NCI-H2171 (cell line): ENCODE measurements around the gene PLCB3.
A peak's percentile ranks its signal among the peaks of the same experiment; 100 is the strongest.

ENCODE experiments used
- DNase-seq: peaks from one replicate; lab custom pipeline; 2025; lab: John Stamatoyannopoulos, UW

Gene PLCB3

DNA sequence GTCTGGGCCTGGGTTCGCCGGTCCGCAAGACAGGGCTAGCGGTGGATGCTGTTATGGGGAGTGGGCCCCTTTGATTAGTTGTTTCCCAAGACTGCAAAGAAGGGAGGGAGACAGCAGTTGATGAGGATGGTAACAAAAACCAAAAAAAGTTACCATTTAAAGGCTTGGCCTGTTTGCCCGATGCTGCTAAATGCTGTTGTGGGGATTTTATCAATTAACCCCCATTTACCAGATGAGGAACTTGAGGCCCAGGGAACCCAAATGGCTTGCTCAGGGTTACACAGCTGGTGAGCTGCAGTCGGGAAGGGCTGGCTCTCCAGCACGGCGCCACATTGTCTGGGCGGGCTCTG is 28.7 kb upstream of the PLCB3 start:
- no peak for DNase-seq

DNA sequence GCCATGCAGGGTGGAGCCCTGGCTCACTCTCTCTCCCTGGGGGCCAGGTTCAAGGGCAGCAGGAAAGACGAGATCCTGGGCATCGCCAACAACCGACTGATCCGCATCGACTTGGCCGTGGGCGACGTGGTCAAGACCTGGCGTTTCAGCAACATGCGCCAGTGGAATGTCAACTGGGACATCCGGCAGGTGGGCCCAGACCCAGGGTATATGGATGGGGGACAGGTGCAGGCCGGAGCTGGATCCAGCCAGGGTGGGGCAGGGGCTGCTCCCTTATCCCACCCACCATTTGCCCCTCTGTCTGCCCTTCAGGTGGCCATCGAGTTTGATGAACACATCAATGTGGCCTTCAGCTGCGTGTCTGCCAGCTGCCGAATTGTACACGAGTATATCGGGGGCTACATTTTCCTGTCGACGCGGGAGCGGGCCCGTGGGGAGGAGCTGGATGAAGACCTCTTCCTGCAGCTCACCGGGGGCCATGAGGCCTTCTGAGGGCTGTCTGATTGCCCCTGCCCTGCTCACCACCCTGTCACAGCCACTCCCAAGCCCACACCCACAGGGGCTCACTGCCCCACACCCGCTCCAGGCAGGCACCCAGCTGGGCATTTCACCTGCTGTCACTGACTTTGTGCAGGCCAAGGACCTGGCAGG is 28.2 kb upstream of the PLCB3 start:
- DNase-seq: no peak

DNA sequence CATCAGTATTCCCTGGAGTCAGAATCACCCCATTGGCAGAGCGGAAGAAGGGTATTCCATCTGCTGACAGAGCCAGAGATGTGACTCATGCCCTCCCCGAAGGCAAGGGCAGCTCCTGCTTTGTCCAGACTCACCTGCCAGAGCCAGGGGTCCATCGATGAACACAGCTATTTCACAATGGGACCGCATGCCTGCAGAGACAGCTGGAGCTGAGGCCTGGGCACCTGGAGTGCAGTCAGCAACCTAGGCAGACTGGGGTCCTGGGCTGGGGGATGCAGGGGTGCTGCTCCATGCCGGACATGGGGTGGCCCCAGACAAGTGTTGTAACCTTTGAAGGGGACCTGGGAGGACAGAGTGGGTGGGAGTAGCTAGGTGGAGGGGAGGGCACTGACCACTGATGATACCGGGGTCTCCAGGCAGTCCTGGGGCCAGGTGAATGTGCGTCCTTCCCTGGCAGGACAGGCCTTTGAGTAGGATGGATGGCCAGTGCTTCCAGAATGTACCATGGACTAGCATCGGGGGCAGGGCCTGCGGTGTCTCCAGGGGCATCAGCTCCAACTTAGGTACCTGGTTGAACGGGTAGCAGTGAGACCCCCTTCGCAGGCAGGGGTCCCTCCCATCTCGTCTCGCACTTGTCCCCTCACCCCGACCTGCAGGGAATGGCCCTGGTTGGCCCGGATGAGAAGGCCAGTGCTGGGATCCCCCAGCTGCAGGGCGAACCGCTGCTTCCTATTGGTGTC is 27.0 kb upstream of the PLCB3 start:
- no peak for DNase-seq

DNA sequence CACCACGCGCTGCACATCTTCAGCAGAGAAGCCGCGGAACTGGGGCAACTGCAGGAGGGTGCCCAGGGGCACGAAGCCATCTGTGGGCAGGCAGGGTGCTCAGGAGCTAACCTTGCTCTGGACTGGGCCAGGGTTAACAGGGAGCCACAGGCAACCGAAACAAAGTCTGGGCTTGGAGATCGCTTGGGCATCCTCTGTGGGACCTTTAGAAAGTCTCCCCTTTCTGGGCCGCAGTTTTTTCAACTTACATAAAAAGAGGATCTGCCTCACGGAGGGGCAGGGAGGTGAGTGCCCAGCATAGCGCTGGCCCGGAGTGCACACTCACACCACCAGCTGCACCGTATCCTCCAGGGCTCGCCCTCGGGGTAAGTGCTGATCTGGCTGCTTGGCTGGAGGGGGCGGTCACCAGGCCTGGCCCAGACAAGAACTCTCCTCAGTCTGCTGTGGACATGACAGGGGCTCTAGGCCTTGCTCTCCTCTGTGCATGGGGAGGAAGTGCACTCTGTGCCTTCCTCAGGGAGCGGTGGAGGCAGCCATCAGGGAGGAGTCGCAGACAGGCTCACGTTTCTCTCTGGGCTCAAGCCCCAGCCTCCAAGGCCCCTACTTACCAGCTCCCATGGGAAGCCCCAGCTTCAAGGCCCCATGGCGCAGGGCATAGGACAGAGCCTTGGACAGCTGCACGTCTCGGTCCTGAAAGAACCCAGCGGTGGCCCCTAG is 26.3 kb upstream of the PLCB3 start:
- DNase-seq: no peak

DNA sequence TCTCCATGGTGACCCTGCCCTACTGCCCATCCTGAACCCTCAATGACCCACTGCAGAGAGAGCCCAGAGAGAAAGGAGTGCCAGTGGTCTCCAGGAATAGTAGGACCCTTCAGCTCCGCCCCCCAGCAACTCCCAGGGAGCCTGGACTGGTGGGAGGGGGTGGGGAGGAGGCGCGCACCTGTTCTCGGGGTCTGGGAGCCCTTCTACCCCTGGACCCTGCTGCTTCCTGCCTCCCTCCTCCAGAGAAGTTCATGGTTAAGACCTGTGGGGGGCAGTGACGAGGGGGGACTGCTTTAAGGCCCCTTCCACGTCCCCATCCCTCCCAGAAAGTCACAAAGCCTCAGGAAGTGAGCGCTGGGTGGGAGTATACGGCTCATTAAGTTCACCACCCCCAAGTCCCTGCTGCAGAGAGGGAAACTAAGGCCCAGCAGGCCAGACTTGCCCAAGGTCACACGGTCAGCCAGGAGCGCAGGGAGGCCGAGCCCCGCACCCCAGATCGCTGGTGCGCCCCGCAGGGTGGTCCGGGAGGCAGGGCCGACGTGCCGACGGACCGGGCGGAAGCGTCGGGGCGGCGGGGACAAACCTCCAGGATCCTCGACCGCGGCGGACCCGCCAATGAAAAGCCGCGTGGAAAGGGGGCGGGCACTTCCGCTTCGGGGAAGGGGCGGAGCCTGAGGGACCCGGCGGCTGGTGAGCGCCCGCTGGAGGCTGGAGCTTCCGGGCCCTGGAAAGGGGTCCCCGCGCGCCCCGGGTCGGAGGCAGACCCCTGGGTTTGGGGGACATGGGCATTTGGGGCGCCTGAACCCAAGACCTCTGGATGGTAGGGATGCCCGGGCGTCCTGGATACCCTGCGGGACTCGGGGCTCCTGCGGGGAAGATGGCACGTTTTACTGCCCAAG is 25.5 kb upstream of the PLCB3 start, which contains the start of the genes NUDT22 and TRPT1:
TSS of gene NUDT22 (plus strand) at position 667 of the 899 bp plus-strand sequence. CDS start 379 bp downstream, outside the sequence.
TSS of gene TRPT1 (minus strand) at position 579 of the 899 bp plus-strand sequence. CDS start at position 253, 326 bp downstream.
- DNase-seq: peak; percentile 90

DNA sequence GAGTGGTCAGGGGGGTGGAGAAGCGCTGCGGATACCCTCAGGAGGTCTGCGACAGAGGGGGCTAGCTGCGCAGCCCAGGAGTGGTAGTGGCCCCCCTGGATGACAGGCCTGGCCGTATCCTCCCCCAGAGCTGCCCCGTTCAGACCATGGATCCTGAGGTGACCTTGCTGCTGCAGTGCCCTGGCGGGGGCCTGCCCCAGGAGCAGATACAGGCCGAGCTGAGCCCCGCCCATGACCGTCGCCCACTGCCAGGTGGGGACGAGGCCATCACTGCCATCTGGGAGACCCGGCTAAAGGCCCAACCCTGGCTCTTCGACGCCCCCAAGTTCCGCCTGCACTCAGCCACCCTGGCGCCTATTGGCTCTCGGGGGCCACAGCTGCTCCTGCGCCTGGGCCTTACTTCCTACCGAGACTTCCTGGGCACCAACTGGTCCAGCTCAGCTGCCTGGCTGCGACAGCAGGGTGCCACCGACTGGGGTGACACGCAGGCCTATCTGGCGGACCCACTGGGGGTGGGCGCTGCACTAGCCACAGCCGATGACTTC is 24.8 kb upstream of the PLCB3 start:
- DNase-seq: no peak

DNA sequence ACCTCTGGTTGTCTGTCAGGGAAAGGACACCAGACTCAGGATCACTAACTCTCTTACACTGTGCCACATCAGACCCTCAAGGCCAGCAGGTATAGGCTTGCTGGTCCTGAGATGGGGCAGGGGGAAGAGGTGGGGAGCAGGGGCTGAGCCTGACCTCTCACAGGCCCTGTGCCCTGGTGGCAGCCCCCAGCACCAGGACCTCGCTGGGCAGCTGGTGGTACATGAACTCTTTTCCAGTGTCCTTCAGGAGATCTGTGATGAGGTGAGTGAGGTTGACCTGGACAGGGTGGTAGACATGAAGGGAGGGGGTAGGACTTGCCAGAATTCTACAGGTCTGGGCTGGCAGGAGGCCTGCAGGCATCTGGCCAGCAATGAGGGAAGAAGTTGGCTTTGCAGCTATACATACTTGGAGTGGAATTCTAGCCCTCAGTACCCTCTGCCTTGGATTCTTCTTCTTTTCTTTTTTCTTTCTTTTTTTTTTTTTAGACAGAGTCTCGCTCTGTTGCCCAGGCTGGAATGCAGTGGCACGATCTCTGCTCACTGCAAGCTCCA is 23.8 kb upstream of the PLCB3 start:
- DNase-seq: no peak

DNA sequence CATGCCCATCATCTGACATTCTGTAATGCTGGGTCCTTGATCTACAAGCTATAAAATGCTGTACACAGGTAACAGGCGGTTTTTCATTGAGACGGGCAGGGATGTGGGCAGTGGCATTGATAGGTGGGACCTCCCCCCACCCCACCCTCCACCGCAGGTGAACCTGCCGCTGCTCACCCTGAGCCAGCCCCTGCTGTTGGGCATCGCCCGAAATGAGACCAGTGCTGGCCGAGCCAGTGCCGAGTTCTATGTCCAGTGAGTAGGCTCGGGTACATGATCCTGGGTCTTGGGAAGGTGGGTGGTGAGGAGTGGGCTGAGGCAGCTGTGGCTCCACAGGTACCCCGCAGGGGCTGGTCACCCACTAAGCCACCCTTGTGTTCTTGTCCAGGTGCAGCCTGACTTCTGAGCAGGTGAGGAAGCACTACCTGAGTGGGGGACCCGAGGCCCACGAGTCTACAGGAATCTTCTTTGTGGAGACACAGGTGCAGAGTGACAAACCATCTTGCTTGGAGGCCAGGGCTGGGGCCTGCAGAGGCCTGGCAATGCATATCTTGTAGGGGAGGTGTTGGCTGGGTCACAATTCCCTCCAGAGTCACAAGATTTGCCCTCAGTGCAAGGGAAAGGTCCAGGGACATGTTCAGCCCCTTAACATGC is 22.1 kb upstream of the PLCB3 start:
- DNase-seq: no peak

DNA sequence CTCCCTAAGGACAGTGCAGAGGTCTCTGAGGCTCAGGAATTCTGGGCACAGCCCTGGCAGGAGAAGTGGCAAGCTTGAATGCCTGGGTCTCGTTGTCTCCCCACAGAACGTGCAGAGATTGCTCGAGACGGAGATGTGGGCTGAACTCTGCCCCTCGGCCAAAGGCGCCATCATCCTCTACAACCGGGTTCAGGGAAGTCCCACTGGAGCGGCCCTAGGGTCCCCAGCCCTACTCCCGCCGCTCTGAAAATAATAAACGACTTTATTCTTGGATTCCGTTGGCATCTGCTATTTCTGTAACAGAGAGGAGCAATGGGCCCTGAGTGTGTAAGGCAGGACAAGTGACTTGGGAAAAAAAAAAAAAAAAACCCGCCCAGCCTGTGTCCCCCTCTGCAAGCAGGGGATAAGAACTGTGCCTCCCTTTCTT is 21.6 kb upstream of the PLCB3 start:
- DNase-seq: no peak

DNA sequence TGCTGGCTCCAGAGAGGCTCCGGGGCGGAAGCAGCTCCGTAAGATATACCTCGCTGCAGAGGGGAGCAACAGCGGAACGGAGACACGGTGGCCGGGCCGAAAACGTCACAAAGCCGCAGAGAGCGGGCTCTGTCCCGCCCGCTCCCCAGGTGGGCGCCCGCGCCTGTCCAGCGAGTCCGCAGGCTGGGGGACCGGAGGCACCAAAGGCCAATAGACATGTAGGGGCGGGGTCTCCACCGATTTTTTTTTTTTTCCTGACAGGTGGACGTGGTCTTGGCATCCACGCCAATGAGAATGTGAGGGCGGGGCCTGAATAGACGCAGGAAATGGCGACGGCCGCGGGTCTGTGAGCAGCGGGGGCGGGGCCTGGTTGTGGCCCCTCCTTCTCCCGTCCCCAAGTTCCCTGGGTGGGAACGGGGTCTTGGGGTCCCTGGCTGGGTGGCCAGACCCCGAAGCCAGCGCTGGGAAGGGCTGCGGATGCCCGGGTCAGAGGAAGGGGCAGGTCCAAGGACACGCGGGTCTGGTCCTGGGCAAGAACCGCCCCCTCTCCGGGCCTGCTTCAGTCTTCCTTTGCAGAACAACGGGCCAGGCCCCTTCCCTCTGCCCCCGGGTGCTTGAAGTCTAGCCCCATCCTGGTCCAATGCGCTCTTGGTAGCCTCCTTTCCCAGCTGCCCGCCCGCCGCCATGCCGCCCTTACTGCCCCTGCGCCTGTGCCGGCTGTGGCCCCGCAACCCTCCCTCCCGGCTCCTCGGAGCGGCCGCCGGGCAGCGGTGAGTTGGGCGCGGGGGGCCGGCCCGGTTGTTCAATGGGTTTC is 21.0 kb upstream of the PLCB3 start, which contains the start of gene DNAJC4:
TSS of gene DNAJC4 (plus strand) at position 378 of the 814 bp plus-strand sequence. CDS start at position 685, 307 bp downstream.
- DNase-seq: peak; percentile 97

DNA sequence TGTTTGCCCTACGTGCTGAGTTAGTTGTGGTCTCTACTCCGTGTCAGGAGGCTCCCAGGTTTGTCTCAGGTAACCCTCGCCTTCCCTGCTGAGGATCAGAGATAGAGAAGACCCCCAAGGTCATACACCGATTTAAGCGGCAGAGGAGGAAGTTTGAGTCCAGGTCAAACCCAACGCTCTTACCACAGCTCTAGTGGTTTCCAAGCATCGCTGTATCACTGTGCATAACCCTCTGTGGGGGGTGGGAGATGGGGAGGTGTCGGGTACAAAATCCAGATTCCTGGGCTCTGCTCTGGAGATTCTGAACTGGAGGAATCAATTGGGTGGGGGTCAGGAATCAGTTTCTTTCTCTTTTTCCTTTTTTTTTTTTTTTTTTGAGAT is 20.4 kb upstream of the PLCB3 start:
- no peak for DNase-seq

DNA sequence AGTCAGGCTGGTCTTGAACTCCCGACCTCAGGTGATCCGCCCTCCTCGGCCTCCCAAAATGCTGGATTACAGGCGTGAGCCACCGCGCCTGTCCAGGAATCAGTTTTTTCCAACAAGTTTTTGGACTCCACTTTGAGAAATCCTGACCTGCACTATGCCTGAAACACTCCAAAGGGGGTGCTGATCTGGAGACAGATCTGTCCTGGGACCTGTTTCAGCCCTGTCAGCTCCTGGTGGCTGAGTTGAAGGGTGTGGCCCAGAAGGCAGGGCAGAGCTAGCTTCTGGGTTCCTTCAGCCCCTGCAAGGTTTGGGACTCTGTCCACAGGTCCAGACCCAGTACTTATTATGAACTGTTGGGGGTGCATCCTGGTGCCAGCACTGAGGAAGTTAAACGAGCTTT is 19.8 kb upstream of the PLCB3 start:
- no peak for DNase-seq

DNA sequence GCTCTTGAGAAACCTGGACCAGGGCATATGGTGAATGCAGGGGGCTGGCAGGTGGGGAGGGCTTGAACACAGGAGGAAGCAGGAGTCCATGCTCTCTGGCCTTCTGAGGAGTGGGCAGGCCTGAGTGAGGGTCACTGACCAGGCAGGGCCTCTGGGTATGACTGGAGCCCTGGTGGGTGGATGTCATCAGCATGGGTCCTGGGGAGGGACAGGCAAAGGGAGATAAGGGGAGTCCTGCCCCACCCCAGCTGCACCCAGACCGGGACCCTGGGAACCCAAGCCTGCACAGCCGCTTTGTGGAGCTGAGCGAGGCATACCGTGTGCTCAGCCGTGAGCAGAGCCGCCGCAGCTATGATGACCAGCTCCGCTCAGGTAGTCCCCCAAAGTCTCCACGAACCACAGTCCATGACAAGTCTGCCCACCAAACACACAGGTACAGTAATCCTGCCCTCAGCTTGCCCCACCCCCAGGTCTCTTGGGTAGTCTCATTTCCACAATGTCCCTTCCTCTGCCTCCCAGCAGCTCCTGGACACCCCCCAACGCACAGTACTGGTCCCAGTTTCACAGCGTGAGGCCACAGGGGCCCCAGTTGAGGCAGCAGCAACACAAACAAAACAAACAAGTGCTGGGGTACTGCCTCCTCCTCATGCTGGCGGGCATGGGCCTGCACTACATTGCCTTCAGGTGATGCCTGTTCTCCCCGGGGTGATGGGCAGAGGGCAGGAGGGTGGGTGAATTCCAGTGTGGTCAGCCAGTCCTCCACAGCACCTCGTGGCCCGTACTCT is 19.0 kb upstream of the PLCB3 start:
- DNase-seq: no peak

DNA sequence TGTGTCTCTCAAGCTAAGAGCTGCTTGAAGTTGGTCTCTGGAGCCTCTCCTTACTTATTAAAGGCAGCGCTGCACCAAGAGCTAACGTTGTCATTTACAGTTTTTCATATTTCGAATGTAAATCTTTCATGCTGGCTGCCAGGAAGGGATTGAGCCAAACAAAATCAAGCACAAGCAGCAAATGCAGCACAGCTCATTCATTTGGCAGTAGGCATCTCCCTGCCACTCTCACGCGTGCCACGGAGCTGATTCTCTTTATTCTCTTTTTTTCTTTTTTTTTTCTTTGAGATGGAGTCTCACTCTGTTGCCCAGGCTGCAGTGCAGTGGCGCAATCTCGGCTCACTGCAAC is 18.4 kb upstream of the PLCB3 start:
- no peak for DNase-seq

DNA sequence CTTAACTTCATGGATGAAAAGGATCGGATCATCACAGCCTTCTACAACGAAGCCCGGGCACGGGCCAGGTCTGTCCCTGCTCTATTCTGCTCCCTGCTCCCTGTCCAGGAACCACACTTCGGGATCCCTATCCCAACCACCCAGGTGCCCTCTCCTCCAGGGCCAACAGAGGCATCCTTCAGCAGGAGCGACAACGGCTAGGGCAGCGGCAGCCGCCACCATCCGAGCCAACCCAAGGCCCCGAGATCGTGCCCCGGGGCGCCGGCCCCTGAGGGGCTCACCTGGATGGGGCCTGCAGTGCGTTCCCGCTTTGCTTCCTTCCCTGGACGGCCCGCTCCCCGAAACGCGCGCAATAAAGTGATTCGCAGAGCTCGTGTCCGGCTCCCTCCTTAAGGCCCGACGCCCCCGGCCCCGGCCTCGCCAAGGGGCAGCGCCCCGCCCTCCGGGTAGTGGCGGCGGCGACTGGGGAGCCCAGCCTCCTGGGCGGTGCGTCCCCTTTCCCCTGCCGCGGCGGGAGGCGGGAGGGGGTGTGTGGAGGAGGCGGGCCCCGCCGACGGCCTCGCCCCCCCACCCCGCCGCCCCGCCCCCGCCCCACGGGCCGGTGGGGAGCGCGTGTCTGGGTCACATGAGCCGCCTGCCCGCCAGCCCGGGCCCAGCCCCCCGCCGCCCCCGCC is 17.3 kb upstream of the PLCB3 start, which contains the start of gene VEGFB:
TSS of gene VEGFB (plus strand) at position 672 of the 674 bp plus-strand sequence. CDS start 250 bp downstream, outside the sequence.
- peak; percentile 59 for DNase-seq

DNA sequence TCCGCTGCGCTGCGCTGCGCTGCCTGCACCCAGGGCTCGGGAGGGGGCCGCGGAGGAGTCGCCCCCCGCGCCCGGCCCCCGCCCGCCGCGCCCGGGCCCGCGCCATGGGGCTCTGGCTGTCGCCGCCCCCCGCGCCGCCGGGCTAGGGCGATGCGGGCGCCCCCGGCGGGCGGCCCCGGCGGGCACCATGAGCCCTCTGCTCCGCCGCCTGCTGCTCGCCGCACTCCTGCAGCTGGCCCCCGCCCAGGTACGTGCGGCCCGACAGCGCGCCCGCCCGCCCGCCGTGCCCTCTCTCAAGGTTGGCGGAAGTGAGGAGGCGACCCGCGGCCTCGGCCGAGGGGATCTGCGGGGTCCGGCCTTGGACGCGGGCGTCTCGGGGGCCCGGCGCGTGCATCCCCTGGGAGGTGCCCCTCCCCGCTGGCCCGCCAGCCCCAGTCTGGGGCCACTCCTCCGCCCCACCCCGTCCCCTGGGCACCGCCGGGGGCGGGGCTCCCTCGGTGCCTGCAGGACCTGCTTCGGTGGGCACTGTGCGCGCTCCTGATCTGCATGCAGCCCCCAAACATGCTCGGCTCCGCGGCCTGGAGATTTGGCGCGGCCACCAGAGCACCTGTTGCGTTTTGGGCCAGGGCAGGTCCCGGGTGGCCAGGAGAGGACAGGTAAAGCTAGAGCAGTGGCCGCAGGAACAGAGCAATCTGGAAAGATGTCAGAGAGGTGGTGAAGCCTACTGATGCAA is 16.5 kb upstream of the PLCB3 start:
- peak; percentile 43 for DNase-seq

DNA sequence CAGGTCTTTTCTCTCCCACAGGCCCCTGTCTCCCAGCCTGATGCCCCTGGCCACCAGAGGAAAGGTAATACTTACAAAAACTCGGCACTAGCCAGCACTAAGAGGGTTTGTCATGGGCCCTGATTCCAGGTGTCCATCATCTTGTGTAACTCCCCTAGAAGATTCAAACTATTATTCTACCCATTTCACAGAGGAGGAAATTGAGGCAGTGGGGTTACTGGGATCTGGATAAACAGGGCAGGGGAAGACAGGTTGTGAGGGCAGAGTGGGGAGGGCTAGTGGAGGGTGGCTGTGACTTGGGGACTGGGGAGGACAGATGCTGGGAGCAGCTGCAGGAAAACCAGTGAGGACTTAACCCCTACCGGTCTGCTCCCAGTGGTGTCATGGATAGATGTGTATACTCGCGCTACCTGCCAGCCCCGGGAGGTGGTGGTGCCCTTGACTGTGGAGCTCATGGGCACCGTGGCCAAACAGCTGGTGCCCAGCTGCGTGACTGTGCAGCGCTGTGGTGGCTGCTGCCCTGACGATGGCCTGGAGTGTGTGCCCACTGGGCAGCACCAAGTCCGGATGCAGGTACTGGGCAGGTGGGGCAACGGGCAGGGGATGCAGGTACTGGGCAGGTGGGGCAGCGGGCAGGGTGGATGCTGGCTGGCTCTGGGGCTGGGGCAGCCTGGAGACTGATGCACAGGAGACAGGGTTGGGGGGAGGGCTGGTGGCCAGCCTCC is 15.7 kb upstream of the PLCB3 start:
- DNase-seq: no peak
